Neural progenitor cell (in vitro differentiated cells): ENCODE measurements around the gene SKOR1.

Experiments
- CTCF ChIP-seq: fragments of 200-600 bp; sonication (generic); IDR thresholded peaks from 2 replicates; pipeline ENCODE4 v1.5.1; 2017; ENCODE audit warnings: antibody characterized with exemption, mild to moderate bottlenecking
- EZH2 ChIP-seq: fragments of 200-600 bp; sonication (generic); IDR thresholded peaks from 2 replicates; pipeline ENCODE4 v1.6.1; 2017; ENCODE audit warnings: antibody characterized with exemption, mild to moderate bottlenecking, moderate library complexity

DNA sequence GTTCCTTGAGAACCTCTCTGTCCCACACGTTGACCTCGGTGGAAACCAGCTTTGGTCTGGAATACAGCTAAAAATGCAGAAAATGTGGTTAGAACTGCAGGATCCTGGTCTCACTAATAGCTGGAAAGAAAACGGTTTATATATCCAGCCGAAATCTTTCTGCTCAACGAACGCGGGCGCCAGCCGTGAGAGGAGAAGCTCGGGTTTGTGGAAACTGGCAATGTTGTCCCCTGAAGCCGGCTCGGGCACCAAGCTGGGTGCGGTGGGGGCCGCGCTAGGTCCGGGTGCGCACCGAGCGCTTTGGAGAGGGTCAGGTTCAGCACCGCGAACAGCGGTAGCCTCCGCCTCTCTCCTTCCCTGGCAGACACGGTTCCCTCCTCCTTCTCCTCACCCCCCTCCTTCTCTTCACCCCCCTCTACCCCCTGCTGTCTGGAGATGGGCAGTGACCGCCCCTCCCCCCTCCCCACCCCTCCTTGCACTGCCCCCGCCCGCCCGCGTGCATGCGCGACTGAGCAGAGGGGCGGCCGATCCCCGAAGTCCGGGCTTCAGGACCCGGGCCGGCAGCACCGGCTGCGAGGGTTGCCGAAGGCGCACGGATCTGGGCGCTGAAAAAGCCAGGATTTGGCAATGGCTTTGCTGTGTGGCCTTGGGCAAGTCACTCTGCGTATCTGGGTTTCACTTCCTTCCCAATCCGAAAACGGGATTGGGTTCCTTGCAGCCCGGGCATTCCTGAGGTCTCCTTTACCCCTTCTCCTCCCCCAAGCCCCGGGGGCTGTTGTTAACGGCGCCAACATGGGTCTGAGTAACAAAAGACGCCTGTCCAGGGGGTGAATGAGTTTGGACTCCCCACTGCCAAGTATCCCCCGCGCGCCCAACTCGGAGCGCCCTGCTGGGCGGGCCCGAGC, at the start of gene SKOR1:
- TF ChIP-seq CTCF, result no peak
- peak; percentile 75 for TF ChIP-seq EZH2
